ENCODE data around the gene MYO7A.

Gene MYO7A

GRCh38 chr11:77121876-77122575 lies 6.0 kb upstream of the MYO7A start:
- no peak overlapping the region for H3K4me3 ChIP-seq (ENCODE audit: low read depth, low read length)
- no peaks in the 10 kb centered on the region for H3K9me3 ChIP-seq (ENCODE audit: severe bottlenecking)
- TF ChIP-seq, protein P1, sequence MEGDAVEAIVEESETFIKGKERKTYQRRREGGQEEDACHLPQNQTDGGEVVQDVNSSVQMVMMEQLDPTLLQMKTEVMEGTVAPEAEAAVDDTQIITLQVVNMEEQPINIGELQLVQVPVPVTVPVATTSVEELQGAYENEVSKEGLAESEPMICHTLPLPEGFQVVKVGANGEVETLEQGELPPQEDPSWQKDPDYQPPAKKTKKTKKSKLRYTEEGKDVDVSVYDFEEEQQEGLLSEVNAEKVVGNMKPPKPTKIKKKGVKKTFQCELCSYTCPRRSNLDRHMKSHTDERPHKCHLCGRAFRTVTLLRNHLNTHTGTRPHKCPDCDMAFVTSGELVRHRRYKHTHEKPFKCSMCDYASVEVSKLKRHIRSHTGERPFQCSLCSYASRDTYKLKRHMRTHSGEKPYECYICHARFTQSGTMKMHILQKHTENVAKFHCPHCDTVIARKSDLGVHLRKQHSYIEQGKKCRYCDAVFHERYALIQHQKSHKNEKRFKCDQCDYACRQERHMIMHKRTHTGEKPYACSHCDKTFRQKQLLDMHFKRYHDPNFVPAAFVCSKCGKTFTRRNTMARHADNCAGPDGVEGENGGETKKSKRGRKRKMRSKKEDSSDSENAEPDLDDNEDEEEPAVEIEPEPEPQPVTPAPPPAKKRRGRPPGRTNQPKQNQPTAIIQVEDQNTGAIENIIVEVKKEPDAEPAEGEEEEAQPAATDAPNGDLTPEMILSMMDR (IDR thresholded peaks at IDR 0.05; ENCODE audit: low read depth, low read length): no peak
- H3K27ac ChIP-seq: no peak overlapping the region
- no peaks in the 10 kb centered on the region for H3K36me3 ChIP-seq
- H3K27me3 ChIP-seq (ENCODE audit: insufficient read depth, low read depth, severe bottlenecking): no peaks in the 10 kb centered on the region
- no peak for DNase-seq

DNA sequence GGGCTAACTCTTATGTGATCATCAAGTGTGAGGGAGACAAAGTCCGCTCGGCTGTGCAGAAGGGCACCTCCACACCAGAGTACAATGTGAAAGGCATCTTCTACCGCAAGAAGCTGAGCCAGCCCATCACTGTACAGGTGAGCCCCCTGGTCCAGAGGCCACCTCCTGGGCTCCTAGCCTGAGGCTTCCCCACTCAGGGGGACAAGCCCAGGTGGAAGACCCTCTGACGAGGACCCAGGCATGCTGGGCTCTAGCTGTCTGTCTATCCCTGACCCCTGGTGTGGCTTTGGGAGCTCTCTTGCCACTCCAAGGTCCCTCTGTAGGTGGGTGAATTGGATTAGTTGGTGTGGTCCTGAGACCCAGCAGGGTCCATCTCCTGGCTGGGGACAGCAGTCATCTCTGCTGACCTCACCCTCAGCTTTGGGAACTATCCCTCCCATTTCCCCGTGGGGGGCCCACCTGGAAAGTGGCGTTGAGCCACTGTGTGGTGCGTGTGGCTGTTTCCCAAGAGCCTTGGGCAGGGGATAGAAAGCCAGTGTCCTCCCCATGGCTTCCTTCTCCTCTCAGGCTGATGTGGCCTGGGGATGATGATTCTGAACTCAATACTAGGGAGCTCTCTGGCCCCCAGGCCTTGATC lies 5.4 kb upstream of the MYO7A start:
- Histone ChIP-seq H3K4me3 (ENCODE audit: low read depth, low read length) (no peak overlapping the region), H3K9me3 (ENCODE audit: severe bottlenecking) (no peaks in the 10 kb centered on the region), H3K27ac (no peak overlapping the region), H3K27me3 (ENCODE audit: insufficient read depth, low read depth, severe bottlenecking) (no peaks in the 10 kb centered on the region), H3K36me3 (no peaks in the 10 kb centered on the region)
- no peak for DNase-seq
- TF ChIP-seq, protein P1 (IDR thresholded peaks at IDR 0.05; ENCODE audit: low read depth, low read length): no peak

DNA sequence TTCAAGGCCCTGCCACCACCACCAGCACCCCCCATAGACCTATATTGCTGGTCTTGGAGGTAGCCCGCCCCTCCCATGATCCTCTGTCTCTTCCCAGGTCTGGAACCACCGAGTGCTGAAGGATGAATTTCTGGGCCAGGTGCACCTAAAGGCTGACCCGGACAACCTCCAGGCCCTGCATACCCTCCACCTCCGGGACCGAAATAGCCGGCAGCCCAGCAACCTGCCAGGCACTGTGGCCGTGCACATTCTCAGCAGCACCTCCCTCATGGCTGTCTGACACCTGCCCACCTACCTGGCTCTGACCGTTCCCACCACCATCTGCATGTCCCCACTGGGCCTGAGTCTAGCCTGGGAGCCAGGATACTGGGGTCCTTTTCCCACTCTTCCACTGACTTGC lies 4.5 kb upstream of the MYO7A start:
- no peaks in the 10 kb centered on the region for H3K9me3 ChIP-seq (ENCODE audit: severe bottlenecking)

GRCh38 chr11:77124041-77124440 lies 4.0 kb upstream of the MYO7A start:
- no peaks in the 10 kb centered on the region for H3K27me3 ChIP-seq (ENCODE audit: insufficient read depth, low read depth, severe bottlenecking)
- H3K4me3 ChIP-seq (ENCODE audit: low read depth, low read length): no peak overlapping the region
- TF ChIP-seq, protein P1 (IDR thresholded peaks at IDR 0.05; ENCODE audit: low read depth, low read length): no peak
- DNase-seq: no peak
- no peak overlapping the region for H3K27ac ChIP-seq
- no peaks in the 10 kb centered on the region for H3K9me3 ChIP-seq (ENCODE audit: severe bottlenecking)
- H3K36me3 ChIP-seq: no peaks in the 10 kb centered on the region

More for the DNA sequence above, 4.5 kb upstream of the MYO7A start:
- H3K27me3 ChIP-seq (ENCODE audit: insufficient read depth, low read depth, severe bottlenecking): no peaks in the 10 kb centered on the region
- no peak for DNase-seq
- H3K27ac ChIP-seq: no peak overlapping the region
- TF ChIP-seq, protein P1 (IDR thresholded peaks at IDR 0.05; ENCODE audit: low read depth, low read length): no peak
- no peak overlapping the region for H3K4me3 ChIP-seq (ENCODE audit: low read depth, low read length)
- no peaks in the 10 kb centered on the region for H3K36me3 ChIP-seq

DNA sequence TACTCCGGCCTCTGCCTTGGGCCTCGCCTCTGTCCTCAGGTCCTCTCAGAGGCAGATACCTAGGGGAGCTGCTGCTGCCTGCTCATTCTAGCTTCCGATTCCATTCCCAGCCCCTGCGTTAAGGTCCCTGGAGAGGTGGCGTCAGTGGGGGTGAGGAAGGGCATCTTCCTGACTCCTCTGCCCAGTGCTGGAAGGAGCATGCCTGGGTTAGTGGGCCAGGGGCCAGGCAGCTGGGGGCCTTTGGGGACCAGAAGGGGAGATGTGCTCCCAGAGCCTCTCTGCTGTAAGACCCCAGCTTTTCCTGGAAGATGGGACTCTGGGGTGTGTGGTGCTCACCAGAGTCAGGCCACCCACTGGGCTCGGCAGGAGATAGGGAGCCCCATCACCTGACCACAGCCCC lies 3.6 kb upstream of the MYO7A start:
- no peaks in the 10 kb centered on the region for H3K36me3 ChIP-seq
- H3K27ac ChIP-seq: no peak overlapping the region
- DNase-seq: no peak
- no peaks in the 10 kb centered on the region for H3K27me3 ChIP-seq (ENCODE audit: insufficient read depth, low read depth, severe bottlenecking)
- no peak overlapping the region for H3K4me3 ChIP-seq (ENCODE audit: low read depth, low read length)
- H3K9me3 ChIP-seq (ENCODE audit: severe bottlenecking): no peaks in the 10 kb centered on the region
- TF ChIP-seq, protein P1 (IDR thresholded peaks at IDR 0.05; ENCODE audit: low read depth, low read length): no peak

Measured in WERI-Rb-1 (cell line).